PC-3 (cell line): Measurements from ENCODE around the gene VWC2. TPM values are rescaled to one million over a fixed set of nuclear protein-coding genes. Genes with fewer than 3 reads are reported as not detected.

Experiments
- ATAC-seq: fragments of 200-7000 bp; cut with Tn5 transposase; 2 replicates; pipeline ENCODE4 v1.9.1; 2020; ENCODE audit warnings: mild to moderate bottlenecking, moderate library complexity
- BruUV-seq: library from RNA; stranded (reverse); fragments of 400-500 nt; replicated peaks from 2 replicates; lab custom pipeline; 2021; lab: Mats Ljungman, UMichigan
- CTCF ChIA-PET: fragments of 300-600 bp; sonication (Branson Sonifier 250); formaldehyde crosslinking; loops from one replicate; lab custom pipeline; 2022; ENCODE audit warnings: antibody characterized with exemption; lab: Charles Lee
- POLR2A ChIA-PET: fragments of 300-600 bp; sonication (Branson Sonifier 250); formaldehyde crosslinking; loops from one replicate; lab custom pipeline; 2022; ENCODE audit warnings: antibody characterized with exemption; ENCODE audit not compliant: unreplicated experiment; lab: Charles Lee
- DNase-seq: peaks from one replicate; pipeline ENCODE4 v3.0.0-alpha.2; 2015
- H2AFZ ChIP-seq: fragments of 300-600 bp; sonication (generic); 2 replicates; pipeline ENCODE4 v1.6.0; 2016; ENCODE audit warnings: antibody characterized with exemption, low read length
- H3F3A ChIP-seq: fragments of 300-600 bp; sonication (generic); one replicate; pipeline ENCODE4 v1.6.0; 2017; ENCODE audit warnings: antibody characterized with exemption, low read length, control low read depth, mild to moderate bottlenecking; ENCODE audit not compliant: unreplicated experiment
- H3K27ac ChIP-seq: fragments of 300-600 bp; sonication (generic); 2 replicates; pipeline ENCODE4 v1.5.1; 2016; ENCODE audit warnings: mild to moderate bottlenecking, low read length
- H3K27me3 ChIP-seq: fragments of 300-600 bp; sonication (generic); 2 replicates; pipeline ENCODE4 v1.6.1; 2016; ENCODE audit warnings: low read length, mixed read lengths
- H3K36me3 ChIP-seq: fragments of 300-600 bp; sonication (generic); 2 replicates; pipeline ENCODE4 v1.6.1; 2016; ENCODE audit warnings: low read depth, mixed run types, low read length, mixed read lengths
- H3K4me1 ChIP-seq: fragments of 300-600 bp; sonication (generic); 2 replicates; pipeline ENCODE4 v1.5.1; 2016; ENCODE audit warnings: low read length; ENCODE audit not compliant: insufficient read depth
- H3K4me2 ChIP-seq: fragments of 300-600 bp; sonication (generic); 2 replicates; pipeline ENCODE4 v1.6.0; 2016; ENCODE audit warnings: low read length
- H3K4me3 ChIP-seq: fragments of 300-600 bp; sonication (generic); 2 replicates; pipeline ENCODE4 v1.5.1; 2016; ENCODE audit warnings: mild to moderate bottlenecking, low read length, mixed read lengths
- H3K79me2 ChIP-seq: fragments of 300-600 bp; sonication (generic); 2 replicates; pipeline ENCODE4 v1.6.1; 2017; ENCODE audit warnings: low read length, mixed read lengths
- H3K9ac ChIP-seq: fragments of 300-600 bp; sonication (generic); 2 replicates; pipeline ENCODE4 v1.6.0; 2016; ENCODE audit warnings: mild to moderate bottlenecking, low read length
- H3K9me2 ChIP-seq: fragments of 300-600 bp; sonication (generic); replicated peaks from 2 replicates; pipeline ENCODE4 v1.6.1; 2016; ENCODE audit warnings: mixed run types, low read length, mixed read lengths
- H3K9me3 ChIP-seq: fragments of 300-600 bp; sonication (generic); 2 replicates; pipeline ENCODE4 v1.6.1; 2016; ENCODE audit warnings: low read length, mixed read lengths
- H4K20me1 ChIP-seq: fragments of 300-600 bp; sonication (generic); 2 replicates; pipeline ENCODE4 v1.6.1; 2016; ENCODE audit warnings: low read length, mixed read lengths
- CTCF ChIP-seq: fragments of 300-600 bp; sonication (generic); conservative IDR thresholded peaks from 2 replicates; pipeline ENCODE4 v1.5.1; 2017; ENCODE audit warnings: antibody characterized with exemption, low read depth, mild to moderate bottlenecking, low read length
- EZH2 ChIP-seq: fragments of 300-600 bp; sonication (generic); IDR thresholded peaks from one replicate; pipeline ENCODE4 v1.6.1; 2017; ENCODE audit warnings: antibody characterized with exemption, mild to moderate bottlenecking, low read length; ENCODE audit not compliant: unreplicated experiment
- EZH2phosphoT487 ChIP-seq: fragments of 300-600 bp; sonication (generic); IDR thresholded peaks from 2 replicates; pipeline ENCODE4 v1.6.1; 2018; ENCODE audit warnings: mild to moderate bottlenecking, antibody characterized with exemption, low read length, borderline replicate concordance
- intact Hi-C: fragments of 100-400 bp; cut with micrococcal nuclease; formaldehyde crosslinking; loops from 2 replicates; pipeline ENCODE4 v1.9.0; 2023
- total RNA-seq: library from RNA; depleted of rRNA; stranded (reverse); fragments of >200 nt; gene quantifications from 2 replicates; pipeline ENCODE4 v1.2.3, GENCODE V29; 2014

The VWC2 gene
- total RNA-seq, 1 experiment from 2014 or later: not detected

- no TSS peak for BruUV-seq
- H3K4me1 ChIP-seq: no peaks in the 10 kb centered on the region
- DNase-seq: no peak
- H3K9me3 ChIP-seq: no peaks in the 10 kb centered on the region
- H3K4me3 ChIP-seq: no peak overlapping the region
- TF ChIP-seq EZH2 (no peak), EZH2phosphoT487 (no peak), CTCF (no peak)
- H3K79me2 ChIP-seq: no peaks in the 10 kb centered on the region
- H3F3A ChIP-seq: no peaks in the 10 kb centered on the region
- H4K20me1 ChIP-seq: no peaks in the 10 kb centered on the region
- CTCF ChIA-PET: no interaction called here
- H2AFZ ChIP-seq: no peak overlapping the region
- intact Hi-C loops: no loop called here
- H3K4me2 ChIP-seq: no peak overlapping the region
- POLR2A ChIA-PET: no interaction called here
- peaks cover 50% of the 10 kb centered on the region for H3K27me3 ChIP-seq
- no peaks in the 10 kb centered on the region for H3K9me2 ChIP-seq
- H3K36me3 ChIP-seq: no peaks in the 10 kb centered on the region
- H3K27ac ChIP-seq: no peak overlapping the region
- no peak for ATAC-seq
- H3K9ac ChIP-seq: no peak overlapping the region
Measured at GRCh38 chr7:49893131-49893530, 119.7 kb downstream of the VWC2 start.

- Histone ChIP-seq H3K9me3 (no peaks in the 10 kb centered on the region), H3K9me2 (no peaks in the 10 kb centered on the region), H3F3A (no peaks in the 10 kb centered on the region), H3K36me3 (no peaks in the 10 kb centered on the region), H4K20me1 (no peaks in the 10 kb centered on the region), H3K4me1 (no peaks in the 10 kb centered on the region), H3K4me3 (no peak overlapping the region), H3K27ac (no peak overlapping the region), H3K4me2 (no peak overlapping the region), H2AFZ (no peak overlapping the region), H3K9ac (no peak overlapping the region), H3K27me3 (peaks cover 37% of the 10 kb centered on the region), H3K79me2 (no peaks in the 10 kb centered on the region)
- TF ChIP-seq EZH2phosphoT487: no peak
- TF ChIP-seq CTCF: no peak
- TF ChIP-seq EZH2: no peak
- intact Hi-C loops: no loop called here
- ChIA-PET CTCF (no interaction called here), POLR2A (no interaction called here)
- no TSS peak for BruUV-seq
- DNase-seq (no peak), ATAC-seq (no peak)
Measured at GRCh38 chr7:49894543-49894942, 121.1 kb downstream of the VWC2 start.

GRCh38 chr7:49911909-49912308 lies 138.5 kb downstream of the VWC2 start:
- BruUV-seq: no TSS peak
- H3K9ac ChIP-seq: no peak overlapping the region
- H3K4me1 ChIP-seq: no peaks in the 10 kb centered on the region
- H3K36me3 ChIP-seq: no peaks in the 10 kb centered on the region
- H3K9me3 ChIP-seq: no peaks in the 10 kb centered on the region
- DNase-seq: no peak
- no peaks in the 10 kb centered on the region for H4K20me1 ChIP-seq
- ChIA-PET CTCF (no interaction called here), POLR2A (no interaction called here)
- intact Hi-C loops: no loop called here
- H3K27me3 ChIP-seq: no peaks in the 10 kb centered on the region
- no peak for ATAC-seq
- H2AFZ ChIP-seq: no peak overlapping the region
- no peak overlapping the region for H3K4me3 ChIP-seq
- H3K27ac ChIP-seq: no peak overlapping the region
- no peaks in the 10 kb centered on the region for H3K9me2 ChIP-seq
- TF ChIP-seq CTCF (no peak), EZH2 (no peak), EZH2phosphoT487 (no peak)
- no peaks in the 10 kb centered on the region for H3F3A ChIP-seq
- no peaks in the 10 kb centered on the region for H3K79me2 ChIP-seq
- no peak overlapping the region for H3K4me2 ChIP-seq
